Effector CD8-positive, alpha-beta T cell (primary cell): ENCODE data around the gene CACNA1E.

ENCODE experiments used
- DNase-seq: peaks from one replicate; lab custom pipeline; 2025; lab: John Stamatoyannopoulos, UW

Gene CACNA1E

GRCh38 chr1:181484821-181485220 lies 1.5 kb downstream of the CACNA1E start:
- DNase-seq: no peak

- no peak for DNase-seq
These were observed 2.2 kb downstream of the CACNA1E start for GRCh38 chr1:181485287-181486097.

GRCh38 chr1:181486098-181486420 lies 2.7 kb downstream of the CACNA1E start:
- DNase-seq: no peak

GRCh38 chr1:181488866-181489265 lies 5.5 kb downstream of the CACNA1E start:
- DNase-seq: no peak

- no peak for DNase-seq
These were observed 7.0 kb downstream of the CACNA1E start for GRCh38 chr1:181490276-181490675.

GRCh38 chr1:181490740-181491712 lies 7.7 kb downstream of the CACNA1E start:
- DNase-seq: no peak

GRCh38 chr1:181493166-181493565 lies 9.8 kb downstream of the CACNA1E start:
- no peak for DNase-seq

GRCh38 chr1:181493885-181494284 lies 10.6 kb downstream of the CACNA1E start:
- DNase-seq: no peak

GRCh38 chr1:181496759-181497158 lies 13.4 kb downstream of the CACNA1E start:
- no peak for DNase-seq

GRCh38 chr1:181497870-181498269 lies 14.6 kb downstream of the CACNA1E start:
- no peak for DNase-seq

- no peak for DNase-seq
These were observed 16.5 kb downstream of the CACNA1E start for GRCh38 chr1:181499825-181500224.

- no peak for DNase-seq
These were observed 17.3 kb downstream of the CACNA1E start for GRCh38 chr1:181500636-181501035.

- no peak for DNase-seq
These were observed 18.3 kb downstream of the CACNA1E start for GRCh38 chr1:181501612-181502011.

- no peak for DNase-seq
These were observed 20.0 kb downstream of the CACNA1E start for GRCh38 chr1:181503171-181503810.

GRCh38 chr1:181504399-181504842 lies 21.1 kb downstream of the CACNA1E start:
- DNase-seq: no peak

GRCh38 chr1:181506563-181507353 lies 23.4 kb downstream of the CACNA1E start:
- DNase-seq: no peak

- DNase-seq: no peak
These were observed 25.3 kb downstream of the CACNA1E start for GRCh38 chr1:181508486-181509165.

- no peak for DNase-seq
These were observed 30.5 kb downstream of the CACNA1E start for GRCh38 chr1:181513786-181514297.

GRCh38 chr1:181514298-181515290 lies 31.3 kb downstream of the CACNA1E start:
- no peak for DNase-seq
